Stimulated activated CD4-positive, alpha-beta T cell treated with anti-CD3 and anti-CD28 coated beads, Interleukin-1b, Interleukin-23, amount 100 ng/mL, for 24 hours (primary cell): Measurements from ENCODE around the gene ANGPTL2.

Experiments used
- DNase-seq, 4 experiments: peaks; one replicate each; pipeline ENCODE4 v3.0.0-alpha.2; 2020; ENCODE audit warnings: low read depth in 4 of 4, low spot score in 1 of 4

Gene ANGPTL2

DNA sequence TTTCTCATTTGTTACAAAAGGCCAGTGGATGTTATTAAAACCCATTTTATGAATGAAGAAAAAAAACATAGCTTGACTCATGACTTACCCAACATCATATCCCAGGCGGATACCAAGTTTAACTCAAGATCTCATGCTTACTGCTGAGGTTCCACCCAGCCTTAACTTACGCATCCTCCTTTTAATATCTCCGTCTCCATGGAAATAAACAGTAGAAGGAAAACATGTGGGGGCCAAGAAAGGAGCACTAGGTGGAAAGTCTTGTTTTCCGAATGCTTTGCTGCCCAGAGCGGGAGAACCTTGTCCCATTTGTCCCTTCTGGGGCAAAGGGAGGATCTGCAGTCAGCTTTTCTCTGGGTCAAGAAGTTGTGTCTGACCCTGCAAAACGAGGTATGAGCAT lies 44.1 kb downstream of the ANGPTL2 start:
- DNase-seq = no peak

- no peak for DNase-seq
Measured at GRCh38 chr9:127077644-127077946, 44.8 kb downstream of the ANGPTL2 start.

DNA sequence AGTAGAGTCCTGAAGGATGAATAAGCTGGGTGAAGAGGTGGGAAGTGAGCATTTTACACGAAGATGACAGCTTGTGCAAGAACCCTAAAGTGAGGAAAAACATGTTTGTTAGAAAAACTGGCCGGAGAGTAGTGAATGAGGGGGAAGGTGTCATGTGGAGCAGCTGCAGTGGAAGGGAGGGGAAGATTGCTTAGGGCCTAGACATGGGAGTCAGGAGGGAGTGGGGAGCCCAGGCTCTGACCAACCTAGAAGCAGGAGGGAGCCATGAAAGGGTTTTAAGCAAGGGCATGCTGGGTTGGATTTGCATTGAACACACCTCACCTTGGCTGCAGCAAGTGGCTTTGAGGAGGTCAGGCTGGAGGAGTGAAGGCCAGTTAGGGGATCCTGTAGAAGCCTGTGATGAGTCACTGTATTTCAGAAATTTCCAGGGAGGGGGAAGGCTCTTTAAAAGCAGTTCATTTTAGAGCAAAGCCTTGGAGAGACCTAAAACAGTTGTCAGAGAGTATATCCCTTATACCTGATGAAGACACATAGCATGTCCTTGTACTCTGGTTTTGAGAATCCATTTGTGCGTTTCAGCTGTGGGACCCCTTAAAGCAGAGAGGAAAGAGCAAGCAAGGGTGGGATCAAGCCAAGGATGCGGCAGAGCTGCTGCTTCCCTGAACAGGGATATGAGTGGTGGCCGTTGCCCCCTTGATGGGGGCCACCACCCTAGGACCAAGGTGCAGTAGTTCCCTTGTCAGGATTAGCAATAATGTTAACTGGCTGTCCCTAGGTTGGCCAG lies 45.4 kb downstream of the ANGPTL2 start:
- DNase-seq = no peak

GRCh38 chr9:127075624-127076372 lies 46.6 kb downstream of the ANGPTL2 start:
- DNase-seq = no peak

DNA sequence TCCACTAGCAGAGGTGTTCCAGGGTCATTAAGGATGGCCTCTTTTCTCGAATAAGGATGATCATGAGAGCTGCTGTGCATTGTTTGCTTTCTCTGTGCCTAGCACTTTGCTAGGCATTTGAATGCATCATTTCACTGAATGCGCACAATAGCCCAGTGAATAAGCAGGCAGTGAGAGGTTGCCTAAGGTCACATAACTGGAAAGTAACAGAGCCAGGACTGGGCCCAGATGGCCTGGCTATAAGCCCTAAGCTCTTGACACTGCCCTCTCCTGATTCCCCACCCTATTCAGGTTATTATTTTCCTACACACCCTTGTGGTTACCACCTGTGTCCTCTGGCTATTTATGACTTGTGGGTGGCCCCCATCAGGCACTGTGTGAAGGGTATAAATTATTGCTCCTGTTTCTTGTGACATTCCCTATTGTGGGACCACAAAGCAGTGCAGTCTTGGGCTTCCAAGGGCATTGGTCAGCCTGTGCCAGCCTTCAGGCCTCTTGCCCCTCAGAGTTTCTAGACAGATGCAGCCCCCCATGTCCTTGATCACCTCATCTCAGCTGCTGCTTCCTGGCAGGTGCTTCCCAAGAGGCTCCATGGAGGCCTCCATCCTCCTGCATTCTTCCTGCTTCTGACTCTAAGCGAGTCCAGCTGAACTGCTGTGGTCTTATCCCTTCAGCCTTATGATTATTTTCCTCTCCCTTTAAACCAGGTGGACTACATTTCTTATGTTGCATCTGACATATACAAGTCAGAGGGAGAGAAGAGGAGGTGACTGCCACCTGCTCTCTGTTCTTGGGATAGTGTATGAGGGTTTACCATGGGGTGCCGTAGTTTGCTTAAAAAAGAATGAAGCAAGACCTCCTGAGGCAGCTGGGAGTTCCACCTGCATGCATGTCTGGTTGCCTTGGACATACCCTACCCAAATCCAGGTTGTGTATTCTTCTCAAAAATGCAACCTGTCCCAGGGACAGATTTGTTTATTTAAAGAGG lies 47.6 kb downstream of the ANGPTL2 start:
- no peak for DNase-seq

- DNase-seq = no peak
Measured at GRCh38 chr9:127067603-127068220, 54.7 kb downstream of the ANGPTL2 start.

GRCh38 chr9:127066851-127067136 lies 55.6 kb downstream of the ANGPTL2 start:
- DNase-seq = no peak

- DNase-seq = no peak
Measured at GRCh38 chr9:127066060-127066850, 56.2 kb downstream of the ANGPTL2 start.

DNA sequence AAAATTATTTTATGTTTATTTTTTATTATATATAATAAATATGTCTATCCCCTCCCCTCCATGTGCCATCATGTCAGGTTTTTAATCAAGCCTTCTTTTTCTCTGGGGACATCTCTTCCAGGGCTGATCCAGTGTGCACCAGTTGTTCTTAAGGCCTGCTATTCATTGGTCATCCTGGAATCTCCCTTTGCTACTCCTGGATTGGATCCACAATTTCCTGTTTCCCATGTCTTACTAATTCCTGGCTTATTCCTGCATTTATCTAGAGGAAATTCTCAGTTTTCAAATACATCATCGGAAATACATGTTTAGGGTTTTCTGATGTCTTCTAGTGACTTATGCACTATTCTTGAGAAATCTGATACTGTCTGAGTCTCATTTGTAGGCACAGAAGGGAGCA lies 56.8 kb downstream of the ANGPTL2 start:
- no peak for DNase-seq

DNA sequence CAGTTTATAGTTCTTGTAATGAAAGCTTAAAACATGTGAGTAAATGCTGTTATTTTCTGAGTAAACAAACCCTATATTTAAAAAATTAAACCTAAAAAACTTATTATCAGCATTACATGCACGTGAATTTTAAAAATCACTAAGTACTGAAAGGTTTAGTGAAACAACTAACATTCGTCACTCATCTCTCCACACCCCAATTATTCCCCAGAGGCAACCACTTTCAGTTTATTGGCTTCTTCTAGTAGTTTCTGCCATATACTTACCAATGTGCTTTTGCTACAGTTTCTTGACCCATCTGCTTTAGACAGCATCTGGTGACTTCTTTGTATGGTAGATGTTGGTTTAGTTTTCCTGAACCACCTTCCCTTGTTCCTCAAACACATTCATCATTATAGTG lies 58.1 kb downstream of the ANGPTL2 start:
- DNase-seq = no peak

DNA sequence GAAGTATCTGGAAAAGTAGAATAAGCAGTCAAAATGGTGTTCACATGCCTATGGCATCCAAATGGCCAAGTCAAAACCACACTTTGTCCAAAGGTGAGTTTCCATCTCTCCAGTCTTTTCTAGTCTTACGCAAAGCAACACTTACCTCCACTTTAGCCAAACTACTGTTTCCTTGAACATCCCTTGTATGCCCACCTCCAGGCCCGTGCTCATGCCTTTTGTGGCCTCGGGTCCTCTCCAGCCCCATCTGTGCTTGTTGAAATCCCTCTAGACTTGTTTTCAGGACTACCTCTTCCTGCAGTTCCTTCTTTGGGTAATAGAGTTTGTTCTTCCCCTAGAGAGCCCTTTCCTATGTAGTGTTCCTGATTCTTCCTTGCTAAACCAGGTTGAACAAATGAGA lies 61.0 kb downstream of the ANGPTL2 start:
- no peak for DNase-seq

DNA sequence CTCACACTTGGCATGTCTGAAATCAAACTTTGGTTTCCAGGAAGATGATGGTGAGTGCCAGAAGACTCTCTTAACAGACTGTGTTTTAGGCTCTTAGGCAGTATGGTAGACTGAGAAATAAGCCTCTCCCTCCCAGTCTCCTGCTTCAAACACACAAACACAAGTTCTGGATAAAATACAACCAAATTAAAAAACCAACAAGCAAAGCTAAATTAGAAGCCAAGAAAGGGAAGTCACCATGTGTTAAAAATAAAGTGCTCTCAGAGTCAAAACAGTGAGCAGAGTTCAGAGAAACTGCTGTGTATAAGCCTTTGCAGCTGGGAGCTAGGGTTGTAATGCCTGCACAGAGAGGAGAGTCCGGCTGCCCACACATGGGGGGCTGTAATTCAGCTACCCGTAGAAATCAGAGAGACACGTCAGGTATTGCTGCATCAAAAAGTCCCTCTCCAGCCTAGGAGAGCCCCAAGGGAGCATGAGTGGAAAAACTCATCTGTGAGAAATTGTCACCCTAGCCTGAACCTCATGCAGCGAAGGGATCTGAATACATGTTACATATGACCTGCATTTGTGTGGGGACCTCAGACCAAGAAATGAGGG lies 62.6 kb downstream of the ANGPTL2 start:
- no peak for DNase-seq

DNA sequence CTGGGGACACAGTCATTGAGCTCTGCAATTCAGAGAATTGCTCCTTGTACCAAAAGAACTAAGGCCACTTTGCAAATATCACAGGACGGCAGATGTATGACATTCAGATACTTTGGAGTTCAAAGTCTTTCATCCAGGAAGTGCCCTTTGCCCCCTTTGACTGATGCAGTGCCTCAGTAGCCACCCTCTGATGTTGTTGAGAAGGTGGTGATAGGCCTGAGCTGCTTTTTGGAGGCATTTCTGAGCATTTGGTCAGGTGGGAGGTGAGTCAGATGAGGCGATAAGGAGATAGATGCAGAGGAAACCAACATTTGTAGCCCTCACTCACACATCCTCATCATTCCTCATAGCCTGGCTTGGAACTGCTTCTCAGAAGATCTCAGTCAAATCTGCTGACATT lies 63.4 kb downstream of the ANGPTL2 start:
- no peak for DNase-seq

GRCh38 chr9:127058645-127059021 lies 63.8 kb downstream of the ANGPTL2 start:
- DNase-seq = no peak

GRCh38 chr9:127058011-127058644 lies 64.3 kb downstream of the ANGPTL2 start:
- no peak for DNase-seq

DNA sequence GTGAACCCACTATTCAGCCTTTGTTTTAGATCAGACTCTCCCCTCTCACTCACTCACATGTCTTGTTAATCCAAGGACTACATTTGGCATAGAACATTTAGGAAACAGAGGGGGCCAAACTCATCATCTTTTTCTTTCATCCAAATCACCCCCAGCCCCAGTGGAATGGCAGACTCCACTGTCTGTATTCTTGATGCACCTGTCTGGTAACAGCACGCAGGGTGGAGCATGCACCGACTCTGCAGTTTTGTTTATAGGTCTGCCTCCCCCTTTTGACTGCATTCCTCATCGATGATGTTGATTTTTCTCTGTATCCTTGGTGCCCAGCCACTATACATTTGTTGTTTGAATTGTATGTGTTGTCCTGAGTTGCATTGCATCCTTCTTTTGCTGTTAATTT lies 66.0 kb downstream of the ANGPTL2 start:
- no peak for DNase-seq

GRCh38 chr9:127055745-127056402 lies 66.6 kb downstream of the ANGPTL2 start:
- DNase-seq = no peak

DNA sequence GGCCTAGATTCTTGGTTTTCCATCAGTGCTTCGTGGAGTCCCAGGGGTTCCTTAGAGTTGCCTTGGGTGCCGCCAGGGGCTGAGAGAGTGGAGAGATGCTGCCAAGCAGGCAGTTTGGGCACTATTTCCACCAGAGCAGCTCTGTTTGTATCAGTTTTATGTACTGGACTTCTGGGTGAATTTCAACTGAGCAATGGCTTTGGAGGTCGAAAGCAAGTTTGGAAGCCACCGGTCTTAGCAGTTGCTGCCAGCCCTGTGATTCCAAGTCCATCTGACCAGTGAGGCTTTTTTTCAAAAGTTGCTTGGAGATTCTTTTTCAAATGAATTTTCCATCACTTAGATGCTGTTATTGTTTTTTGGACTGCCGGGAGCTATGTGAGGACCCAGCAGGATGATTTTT lies 68.5 kb downstream of the ANGPTL2 start:
- DNase-seq = no peak
